Embryonic facial prominence (tissue), 1 donor: Measurements from ENCODE around the gene QKI.

Source experiments
- DNase-seq: peaks from one replicate; pipeline ENCODE4 v3.0.0-alpha.2; 2016; ENCODE audit errors: extremely low spot score

Gene QKI

DNA sequence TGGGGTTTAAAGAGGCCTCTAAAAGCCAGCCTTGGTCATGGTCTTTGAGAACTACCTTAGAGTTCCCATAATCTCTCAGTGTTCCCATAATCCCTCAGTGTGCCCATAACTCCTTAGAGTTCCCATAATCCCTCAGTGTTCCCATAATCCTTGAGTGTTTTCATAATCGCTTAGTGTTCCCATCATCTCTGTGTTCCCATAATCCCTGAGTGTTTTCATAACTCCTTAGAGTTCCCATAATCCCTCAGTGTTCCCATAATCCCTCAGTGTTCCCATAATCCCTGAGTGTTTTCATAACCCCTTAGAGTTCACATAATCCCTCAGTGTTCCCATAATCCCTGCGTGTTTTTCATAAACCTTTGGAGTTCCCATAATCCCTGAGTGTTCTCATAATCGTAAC is 199.2 kb downstream of the QKI start:
- no peak for DNase-seq

DNA sequence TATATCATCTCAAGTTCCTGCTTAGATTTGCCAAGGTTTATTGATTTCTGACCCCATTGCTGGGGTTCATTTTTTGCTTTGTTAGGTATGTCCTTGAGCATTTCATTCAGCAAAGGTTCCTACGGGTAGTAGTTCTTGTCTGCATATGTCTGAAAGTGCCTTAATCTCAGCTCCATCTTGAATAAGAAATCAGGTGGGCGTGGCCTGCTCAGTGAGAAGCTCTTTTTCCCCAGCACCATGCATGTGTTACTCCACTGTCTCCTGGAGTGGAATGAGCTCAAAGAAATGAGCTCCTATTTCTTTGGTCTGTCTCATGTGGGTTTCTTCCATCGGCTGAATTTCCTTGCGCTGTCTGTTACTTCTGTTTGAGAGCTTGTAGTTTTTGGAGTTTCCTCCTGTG is 201.9 kb downstream of the QKI start:
- DNase-seq: no peak

DNA sequence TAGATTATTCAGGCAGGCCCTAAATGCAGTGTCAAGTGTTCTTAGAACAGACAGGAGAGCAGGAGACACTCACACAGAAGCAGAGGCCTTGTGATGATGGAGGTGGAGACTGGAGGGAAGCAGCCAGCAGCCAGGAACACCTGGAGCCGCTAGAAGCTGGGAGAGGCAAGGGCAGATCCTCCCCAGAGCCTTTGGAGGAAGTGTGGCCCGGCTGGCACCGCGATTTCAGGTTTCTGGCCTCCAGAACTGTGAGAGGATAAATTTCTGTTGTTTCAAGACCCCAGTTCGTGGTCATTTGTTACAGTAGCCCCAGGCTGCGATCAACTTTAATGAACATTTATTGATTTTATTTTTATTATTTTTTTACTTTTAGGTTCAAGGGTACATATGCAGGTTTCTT is 203.0 kb downstream of the QKI start:
- no peak for DNase-seq

DNA sequence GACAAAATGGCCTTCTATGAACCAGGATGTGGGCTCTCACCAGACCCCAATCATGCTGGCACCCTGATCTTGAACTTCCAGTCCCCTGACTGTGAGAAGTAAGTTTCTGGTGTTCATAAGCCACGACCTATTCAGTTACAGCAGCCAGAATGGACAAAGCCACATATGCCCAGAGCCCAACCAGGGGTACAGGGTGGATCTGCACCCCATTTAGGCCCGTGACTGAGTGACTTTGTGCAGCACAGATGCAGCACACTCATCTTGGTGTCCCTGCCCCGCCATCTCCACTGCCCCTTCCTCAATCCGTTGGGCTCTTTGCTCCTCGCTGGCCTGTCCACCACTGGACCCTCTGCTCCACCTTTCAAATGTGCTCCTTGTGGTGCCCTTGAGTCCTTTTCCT is 205.6 kb downstream of the QKI start:
- no peak for DNase-seq

DNA sequence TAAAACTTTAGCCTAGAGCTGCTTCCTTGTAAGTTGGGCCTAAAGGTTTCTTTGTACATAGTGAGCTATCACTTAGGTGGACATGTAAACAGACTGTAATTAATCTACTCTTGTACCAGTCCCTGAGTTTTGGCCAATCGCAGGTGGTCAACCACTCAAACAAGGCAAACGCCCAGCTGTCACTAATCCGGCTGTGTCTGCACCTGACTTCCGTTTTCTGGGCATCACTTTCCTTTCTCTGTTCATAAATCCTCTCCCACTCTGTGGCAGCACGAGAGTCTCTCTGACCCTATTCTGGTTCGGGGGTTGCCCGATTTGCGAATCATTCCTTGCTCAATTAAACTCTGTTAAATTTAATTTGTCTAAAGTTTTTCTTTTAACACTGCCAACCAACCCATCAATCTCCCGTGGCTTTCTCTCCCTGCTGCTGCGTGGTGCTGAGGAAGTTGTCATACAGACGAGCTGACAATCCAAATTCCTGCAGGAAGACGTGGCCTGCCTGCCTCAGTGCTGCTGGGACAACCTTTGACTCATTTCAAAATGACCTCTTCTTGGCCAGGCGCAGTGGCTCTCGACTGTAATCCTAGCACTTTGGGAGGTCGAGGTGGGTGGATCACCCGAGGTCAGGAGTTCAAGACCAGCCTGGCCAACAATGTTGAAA is 206.3 kb downstream of the QKI start:
- DNase-seq: no peak

DNA sequence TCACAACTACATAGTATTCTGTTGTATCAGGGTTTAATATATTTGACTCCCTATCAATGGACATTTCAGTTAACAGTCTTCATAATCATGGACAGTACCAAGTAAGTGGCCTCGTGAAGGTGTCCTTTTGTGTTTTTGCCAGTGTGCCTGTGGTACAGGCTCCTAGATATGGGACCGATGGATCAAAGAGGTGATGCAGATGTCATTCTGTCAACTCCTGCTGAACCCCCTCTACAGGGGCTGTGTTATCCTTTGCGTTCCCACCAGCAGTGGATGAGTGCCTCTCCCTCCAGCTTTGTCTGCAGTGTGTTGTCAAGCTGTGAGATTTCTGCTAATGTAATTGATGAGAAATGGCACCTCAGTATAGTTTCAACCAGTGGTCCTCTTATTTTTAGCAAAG is 210.7 kb downstream of the QKI start:
- no peak for DNase-seq

DNA sequence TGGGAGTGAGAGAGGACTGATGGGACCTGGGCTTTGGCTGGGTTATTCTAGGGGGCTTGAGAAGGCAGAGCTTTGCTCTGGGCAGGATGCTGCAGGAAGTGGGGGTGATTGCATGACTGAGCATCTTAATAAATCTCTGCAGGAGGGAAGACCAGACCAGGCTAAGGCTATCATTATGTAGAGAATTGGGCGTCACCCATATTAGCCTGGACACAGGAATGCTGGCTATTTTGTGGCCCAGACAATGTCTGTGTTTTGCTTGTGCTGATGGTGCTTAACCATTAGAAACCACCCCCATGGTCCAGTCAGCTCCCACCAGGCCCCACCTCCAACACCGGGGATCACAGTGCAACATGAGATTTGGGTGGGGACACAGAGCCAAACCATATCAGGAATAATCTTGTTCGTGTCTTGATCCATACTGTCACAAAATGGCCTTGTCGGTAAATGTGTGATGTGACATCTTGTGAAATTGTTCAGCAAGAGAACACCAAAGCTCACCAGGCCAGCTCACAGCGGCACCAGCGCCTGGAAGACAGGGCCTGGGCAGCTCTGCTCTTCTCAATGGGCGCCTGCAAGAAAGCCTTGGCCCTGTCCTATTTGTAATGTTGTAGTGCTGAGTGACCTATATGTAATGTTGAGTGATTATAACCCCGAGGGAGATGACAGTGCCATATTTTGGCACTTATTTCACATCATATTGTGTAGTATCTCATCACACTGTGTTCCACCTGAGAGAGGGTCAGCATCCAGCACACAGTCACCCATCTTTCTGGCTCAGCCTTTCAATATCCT is 211.8 kb downstream of the QKI start:
- DNase-seq: no peak

DNA sequence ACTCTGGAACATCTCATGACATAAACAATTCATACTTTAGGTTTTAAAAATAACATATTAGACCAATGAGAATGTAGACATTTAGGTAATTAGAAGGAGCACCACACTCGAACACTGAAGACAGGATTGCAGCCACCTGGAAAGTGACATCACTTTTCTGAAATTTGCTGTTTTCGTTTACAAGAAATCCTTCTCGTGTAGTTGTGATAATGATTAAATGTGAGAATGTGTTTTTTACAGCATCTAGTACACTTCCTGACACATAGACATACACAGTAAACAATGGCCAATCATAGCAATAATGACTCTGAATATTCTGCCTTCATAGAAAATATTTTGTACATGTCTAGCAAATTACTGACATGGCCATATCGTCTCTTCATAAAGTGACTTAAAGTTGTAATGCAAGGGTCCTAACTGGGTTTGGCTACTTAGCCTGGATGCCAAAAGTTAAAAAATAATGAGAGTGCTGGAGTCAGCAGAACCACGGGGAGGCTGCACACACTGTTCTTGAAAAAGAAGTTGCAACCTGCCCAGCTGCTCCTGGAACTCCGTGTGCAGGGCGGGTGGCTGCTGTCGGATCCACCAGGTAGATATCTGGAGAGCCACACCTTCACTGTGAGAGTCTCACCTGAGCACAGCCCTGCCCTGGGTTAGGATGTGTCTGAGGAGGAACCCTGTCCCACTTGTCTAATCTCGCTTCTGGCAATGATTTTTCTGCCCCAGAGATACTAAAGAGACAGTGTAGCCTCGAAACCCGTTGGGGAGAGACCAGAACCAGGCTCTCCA is 212.9 kb downstream of the QKI start:
- no peak for DNase-seq
